PFSK-1 (cell line): ENCODE results near the gene ASB13.

ENCODE experiments used
- FOXP2 ChIP-seq: optimal IDR thresholded peaks from 2 replicates; pipeline ENCODE3; 2011; ENCODE audit warnings: borderline replicate concordance, control low read depth, inconsistent platforms; ENCODE audit not compliant: insufficient read depth; ENCODE audit errors: extremely low read length, extremely low read depth
- POLR2AphosphoS5 ChIP-seq: IDR thresholded peaks from 2 replicates; pipeline ENCODE4 v1.6.1; 2012; ENCODE audit warnings: low read depth, mild to moderate bottlenecking, control low read depth, low read length, moderate library complexity
- REST ChIP-seq, 2 experiments: IDR thresholded peaks; 2 replicates each; pipeline versions ENCODE4 v1.6.1 to v1.8.0; 2011 to 2012; ENCODE audit warnings: low read depth in 2 of 2, low read length in 2 of 2, control low read depth in 1 of 2, inconsistent platforms in 1 of 2, mild to moderate bottlenecking in 1 of 2, moderate library complexity in 1 of 2; ENCODE audit not compliant: insufficient read depth in 1 of 2
- SIN3A ChIP-seq: IDR thresholded peaks from 2 replicates; pipeline ENCODE4 v1.6.1; 2012; ENCODE audit warnings: mild to moderate bottlenecking, low read length, moderate library complexity, borderline replicate concordance; ENCODE audit not compliant: insufficient read depth
- TAF1 ChIP-seq: IDR thresholded peaks from 2 replicates; pipeline ENCODE4 v1.6.1; 2012; ENCODE audit warnings: low read length, control low read depth, borderline replicate concordance; ENCODE audit not compliant: insufficient read depth

GRCh38 chr10:5616046-5616445, 50.3 kb downstream of the ASB13 start:
- TF ChIP-seq POLR2AphosphoS5 = no peak
- TF ChIP-seq REST (IDR thresholded peaks at IDR 0.05; ENCODE audit: insufficient read depth in 1 of 2, low read depth in 2 of 2, low read length in 2 of 2) = no peak
- TF ChIP-seq TAF1 = no peak
- TF ChIP-seq SIN3A = no peak
- TF ChIP-seq FOXP2 = no peak
